H1 (cell line): Measurements from ENCODE around the gene ZDHHC1. TPM values are rescaled to one million over a fixed set of nuclear protein-coding genes. Genes with fewer than 3 reads are reported as not detected.

Source experiments
- CBX5 ChIP-seq: fragments of 300-800, 300-1000 bp; sonication (generic); IDR thresholded peaks from 2 replicates; pipeline ENCODE4 v1.7.1; 2016; ENCODE audit warnings: antibody characterized with exemption, low read length, low read depth
- CTCF ChIP-seq, 3 experiments: IDR thresholded peaks; 1 replicate in 2 of 3; 2 replicates in 1 of 3; pipeline versions ENCODE4 v1.5.1 to v1.6.1; 2011; ENCODE audit warnings: low read length in 3 of 3, mild to moderate bottlenecking in 3 of 3, inconsistent platforms in 2 of 3, low read depth in 1 of 3, moderate library complexity in 1 of 3; ENCODE audit not compliant: insufficient read depth in 1 of 3; ENCODE audit errors: control extremely low read depth in 1 of 3
- EZH2 ChIP-seq: fragments of 200-600 bp; sonication (generic); IDR thresholded peaks from 2 replicates; pipeline ENCODE4 v1.7.1; 2012; ENCODE audit warnings: low read depth, mild to moderate bottlenecking, moderate library complexity, low read length, inconsistent platforms; ENCODE audit not compliant: severe bottlenecking
- FOSL1 ChIP-seq: IDR thresholded peaks from 2 replicates; pipeline ENCODE4 v1.6.1; 2011; ENCODE audit warnings: mild to moderate bottlenecking, low read depth, low read length, moderate library complexity; ENCODE audit not compliant: insufficient read depth
- GABPA ChIP-seq: IDR thresholded peaks from 2 replicates; pipeline ENCODE4 v1.6.1; 2011; ENCODE audit warnings: mild to moderate bottlenecking, low read length, moderate library complexity, borderline replicate concordance; ENCODE audit not compliant: insufficient read depth
- POLR2A ChIP-seq, 2 experiments: IDR thresholded peaks; 1 replicate in 1 of 2; 2 replicates in 1 of 2; pipeline ENCODE4 v1.6.1; 2011; ENCODE audit warnings: low read depth in 2 of 2, low read length in 2 of 2, mild to moderate bottlenecking in 2 of 2; ENCODE audit errors: control extremely low read depth in 1 of 2
- RNF2 ChIP-seq: fragments of 200-900, 300-1000 bp; sonication (generic); IDR thresholded peaks from 2 replicates; pipeline ENCODE4 v1.7.1; 2016; ENCODE audit warnings: borderline replicate concordance, low read depth, mild to moderate bottlenecking, antibody characterized with exemption, low read length; ENCODE audit not compliant: poor library complexity, severe bottlenecking; ENCODE audit errors: missing control alignments
- polyA plus RNA-seq, 7 experiments: library from polyadenylated mRNA; depleted of rRNA in 3 of 7; stranded (reverse) in 5 of 7; unstranded in 2 of 7; fragments of >200 nt in 5 of 7; fragments of 200-250 nt in 2 of 7; gene quantifications; 1 replicate in 5 of 7; 2 replicates in 1 of 7; 4 replicates in 1 of 7; pipeline versions ENCODE4 v1.2.1 to v1.2.3, GENCODE V29; 2011 to 2013; ENCODE audit warnings: missing spikeins in 2 of 7, mixed read lengths in 2 of 7
- total RNA-seq: library from RNA; stranded (reverse); fragmentation: NEBNext Ultra II Directional; extraction: Animal tissue kit (Norgen Biotek cat#: 25700); gene quantifications from 2 replicates; pipeline ENCODE4 v1.2.1, GENCODE V29; 2021
- TF ChIP-seq, protein P1 (sequence below): fragments of 300-600 bp; sonication (generic); IDR thresholded peaks from 2 replicates; pipeline ENCODE4 v1.7.1; 2012; ENCODE audit warnings: low read length, moderate library complexity, mild to moderate bottlenecking, inconsistent platforms; ENCODE audit not compliant: insufficient replicate concordance

Gene ZDHHC1
- total and polyA plus RNA-seq, 2 of the 8 experiments (the other 6 are each of a cell fraction or from before 2014, with no cell fraction given) = 3.1 to 4.9 TPM

GRCh38 chr16:67405336-67405735 lies 10.9 kb downstream of the ZDHHC1 start (continued):
- TF ChIP-seq, protein P1, sequence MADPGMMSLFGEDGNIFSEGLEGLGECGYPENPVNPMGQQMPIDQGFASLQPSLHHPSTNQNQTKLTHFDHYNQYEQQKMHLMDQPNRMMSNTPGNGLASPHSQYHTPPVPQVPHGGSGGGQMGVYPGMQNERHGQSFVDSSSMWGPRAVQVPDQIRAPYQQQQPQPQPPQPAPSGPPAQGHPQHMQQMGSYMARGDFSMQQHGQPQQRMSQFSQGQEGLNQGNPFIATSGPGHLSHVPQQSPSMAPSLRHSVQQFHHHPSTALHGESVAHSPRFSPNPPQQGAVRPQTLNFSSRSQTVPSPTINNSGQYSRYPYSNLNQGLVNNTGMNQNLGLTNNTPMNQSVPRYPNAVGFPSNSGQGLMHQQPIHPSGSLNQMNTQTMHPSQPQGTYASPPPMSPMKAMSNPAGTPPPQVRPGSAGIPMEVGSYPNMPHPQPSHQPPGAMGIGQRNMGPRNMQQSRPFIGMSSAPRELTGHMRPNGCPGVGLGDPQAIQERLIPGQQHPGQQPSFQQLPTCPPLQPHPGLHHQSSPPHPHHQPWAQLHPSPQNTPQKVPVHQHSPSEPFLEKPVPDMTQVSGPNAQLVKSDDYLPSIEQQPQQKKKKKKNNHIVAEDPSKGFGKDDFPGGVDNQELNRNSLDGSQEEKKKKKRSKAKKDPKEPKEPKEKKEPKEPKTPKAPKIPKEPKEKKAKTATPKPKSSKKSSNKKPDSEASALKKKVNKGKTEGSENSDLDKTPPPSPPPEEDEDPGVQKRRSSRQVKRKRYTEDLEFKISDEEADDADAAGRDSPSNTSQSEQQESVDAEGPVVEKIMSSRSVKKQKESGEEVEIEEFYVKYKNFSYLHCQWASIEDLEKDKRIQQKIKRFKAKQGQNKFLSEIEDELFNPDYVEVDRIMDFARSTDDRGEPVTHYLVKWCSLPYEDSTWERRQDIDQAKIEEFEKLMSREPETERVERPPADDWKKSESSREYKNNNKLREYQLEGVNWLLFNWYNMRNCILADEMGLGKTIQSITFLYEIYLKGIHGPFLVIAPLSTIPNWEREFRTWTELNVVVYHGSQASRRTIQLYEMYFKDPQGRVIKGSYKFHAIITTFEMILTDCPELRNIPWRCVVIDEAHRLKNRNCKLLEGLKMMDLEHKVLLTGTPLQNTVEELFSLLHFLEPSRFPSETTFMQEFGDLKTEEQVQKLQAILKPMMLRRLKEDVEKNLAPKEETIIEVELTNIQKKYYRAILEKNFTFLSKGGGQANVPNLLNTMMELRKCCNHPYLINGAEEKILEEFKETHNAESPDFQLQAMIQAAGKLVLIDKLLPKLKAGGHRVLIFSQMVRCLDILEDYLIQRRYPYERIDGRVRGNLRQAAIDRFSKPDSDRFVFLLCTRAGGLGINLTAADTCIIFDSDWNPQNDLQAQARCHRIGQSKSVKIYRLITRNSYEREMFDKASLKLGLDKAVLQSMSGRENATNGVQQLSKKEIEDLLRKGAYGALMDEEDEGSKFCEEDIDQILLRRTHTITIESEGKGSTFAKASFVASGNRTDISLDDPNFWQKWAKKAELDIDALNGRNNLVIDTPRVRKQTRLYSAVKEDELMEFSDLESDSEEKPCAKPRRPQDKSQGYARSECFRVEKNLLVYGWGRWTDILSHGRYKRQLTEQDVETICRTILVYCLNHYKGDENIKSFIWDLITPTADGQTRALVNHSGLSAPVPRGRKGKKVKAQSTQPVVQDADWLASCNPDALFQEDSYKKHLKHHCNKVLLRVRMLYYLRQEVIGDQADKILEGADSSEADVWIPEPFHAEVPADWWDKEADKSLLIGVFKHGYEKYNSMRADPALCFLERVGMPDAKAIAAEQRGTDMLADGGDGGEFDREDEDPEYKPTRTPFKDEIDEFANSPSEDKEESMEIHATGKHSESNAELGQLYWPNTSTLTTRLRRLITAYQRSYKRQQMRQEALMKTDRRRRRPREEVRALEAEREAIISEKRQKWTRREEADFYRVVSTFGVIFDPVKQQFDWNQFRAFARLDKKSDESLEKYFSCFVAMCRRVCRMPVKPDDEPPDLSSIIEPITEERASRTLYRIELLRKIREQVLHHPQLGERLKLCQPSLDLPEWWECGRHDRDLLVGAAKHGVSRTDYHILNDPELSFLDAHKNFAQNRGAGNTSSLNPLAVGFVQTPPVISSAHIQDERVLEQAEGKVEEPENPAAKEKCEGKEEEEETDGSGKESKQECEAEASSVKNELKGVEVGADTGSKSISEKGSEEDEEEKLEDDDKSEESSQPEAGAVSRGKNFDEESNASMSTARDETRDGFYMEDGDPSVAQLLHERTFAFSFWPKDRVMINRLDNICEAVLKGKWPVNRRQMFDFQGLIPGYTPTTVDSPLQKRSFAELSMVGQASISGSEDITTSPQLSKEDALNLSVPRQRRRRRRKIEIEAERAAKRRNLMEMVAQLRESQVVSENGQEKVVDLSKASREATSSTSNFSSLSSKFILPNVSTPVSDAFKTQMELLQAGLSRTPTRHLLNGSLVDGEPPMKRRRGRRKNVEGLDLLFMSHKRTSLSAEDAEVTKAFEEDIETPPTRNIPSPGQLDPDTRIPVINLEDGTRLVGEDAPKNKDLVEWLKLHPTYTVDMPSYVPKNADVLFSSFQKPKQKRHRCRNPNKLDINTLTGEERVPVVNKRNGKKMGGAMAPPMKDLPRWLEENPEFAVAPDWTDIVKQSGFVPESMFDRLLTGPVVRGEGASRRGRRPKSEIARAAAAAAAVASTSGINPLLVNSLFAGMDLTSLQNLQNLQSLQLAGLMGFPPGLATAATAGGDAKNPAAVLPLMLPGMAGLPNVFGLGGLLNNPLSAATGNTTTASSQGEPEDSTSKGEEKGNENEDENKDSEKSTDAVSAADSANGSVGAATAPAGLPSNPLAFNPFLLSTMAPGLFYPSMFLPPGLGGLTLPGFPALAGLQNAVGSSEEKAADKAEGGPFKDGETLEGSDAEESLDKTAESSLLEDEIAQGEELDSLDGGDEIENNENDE = no peak
- TF ChIP-seq GABPA (no peak), POLR2A (IDR thresholded peaks at IDR 0.05; ENCODE audit: control extremely low read depth in 1 of 2, low read depth in 2 of 2, low read length in 2 of 2) (no peak), RNF2 (no peak), EZH2 (no peak), CBX5 (no peak), FOSL1 (no peak), CTCF (IDR thresholded peaks at IDR 0.05; ENCODE audit: control extremely low read depth in 1 of 3, insufficient read depth in 1 of 3, low read depth in 1 of 3, low read length in 3 of 3) (no peak)
